Measurements from ENCODE around the gene RPS18. TPM values are rescaled to one million over a fixed set of nuclear protein-coding genes. Genes with fewer than 3 reads are reported as not detected.

Gene RPS18
- total RNA-seq, 1 donor from 2014 or later: 1,687 TPM

- DNase-seq: no peak
- intact Hi-C loops (cut with DNase I): loop anchor here (10.0 kb wide), 3 partner anchors 77 to 227 kb away; no protein-coding TSS in a partner anchor
Observed at GRCh38 chr6:33241968-33242367, 29.9 kb upstream of the RPS18 start.

GRCh38 chr6:33243476-33243875 is 28.4 kb upstream of the RPS18 start:
- DNase-seq (no peak), ATAC-seq (no peak)
- intact Hi-C loops (cut with DNase I): loop anchor here (10.0 kb wide), 3 partner anchors 79 to 229 kb away; no protein-coding TSS in a partner anchor
- no peaks in the 10 kb centered on the region for H3K36me3 ChIP-seq
- peaks cover 4% of the 10 kb centered on the region for H3K4me1 ChIP-seq
- no peaks in the 10 kb centered on the region for H3K9me3 ChIP-seq
- H3K27ac ChIP-seq: no peak overlapping the region
- H3K4me3 ChIP-seq: no peak overlapping the region
- no peak for TF ChIP-seq CTCF (IDR thresholded peaks at IDR 0.05)
- no peaks in the 10 kb centered on the region for H3K27me3 ChIP-seq

More at GRCh38 chr6:33241968-33242367, 29.9 kb upstream of the RPS18 start:
- no peak overlapping the region for H3K4me3 ChIP-seq
- H3K27ac ChIP-seq: no peak overlapping the region
- no peaks in the 10 kb centered on the region for H3K9me3 ChIP-seq
- no peak for TF ChIP-seq CTCF (IDR thresholded peaks at IDR 0.05)
- H3K27me3 ChIP-seq: no peaks in the 10 kb centered on the region
- H3K4me1 ChIP-seq: no peaks in the 10 kb centered on the region
- ATAC-seq: no peak
- no peaks in the 10 kb centered on the region for H3K36me3 ChIP-seq

GRCh38 chr6:33247977-33248642 is 23.8 kb upstream of the RPS18 start:
- Histone ChIP-seq H3K27ac (peak overlapping the region; percentile 81), H3K4me3 (peak overlapping the region; percentile 59), H3K9me3 (no peaks in the 10 kb centered on the region), H3K27me3 (no peaks in the 10 kb centered on the region), H3K36me3 (peaks cover 18% of the 10 kb centered on the region), H3K4me1 (peaks cover 21% of the 10 kb centered on the region)
- DNase-seq (peak; percentile 91), ATAC-seq (peak; percentile 85)
- intact Hi-C loops (cut with DNase I): loop anchor here (10.0 kb wide), 3 partner anchors 83 to 233 kb away; no protein-coding TSS in a partner anchor
- TF ChIP-seq CTCF (IDR thresholded peaks at IDR 0.05): peak; percentile 99

GRCh38 chr6:33248643-33248931 is 23.3 kb upstream of the RPS18 start:
- TF ChIP-seq CTCF (IDR thresholded peaks at IDR 0.05): no peak
- H3K27me3 ChIP-seq: no peaks in the 10 kb centered on the region
- intact Hi-C loops (cut with DNase I): loop anchor here (10.0 kb wide), 3 partner anchors 84 to 234 kb away; no protein-coding TSS in a partner anchor
- peak overlapping the region; percentile 81 for H3K27ac ChIP-seq
- H3K9me3 ChIP-seq: no peaks in the 10 kb centered on the region
- peak; percentile 69 for DNase-seq
- H3K4me1 ChIP-seq: peaks cover 21% of the 10 kb centered on the region
- H3K36me3 ChIP-seq: peaks cover 18% of the 10 kb centered on the region
- ATAC-seq: peak; percentile 1
- peak overlapping the region; percentile 59 for H3K4me3 ChIP-seq

- Histone ChIP-seq H3K27ac (peak overlapping the region; percentile 95), H3K4me1 (peaks cover 21% of the 10 kb centered on the region), H3K9me3 (no peaks in the 10 kb centered on the region), H3K4me3 (peak overlapping the region; percentile 59), H3K27me3 (no peaks in the 10 kb centered on the region), H3K36me3 (peaks cover 22% of the 10 kb centered on the region)
- DNase-seq (peak; percentile 98), ATAC-seq (peak; percentile 96)
- peak; percentile 39 for TF ChIP-seq CTCF (IDR thresholded peaks at IDR 0.05)
- intact Hi-C loops (cut with DNase I): loop anchor here (10.0 kb wide), 3 partner anchors 84 to 234 kb away; no protein-coding TSS in a partner anchor
Observed at GRCh38 chr6:33248932-33249731, 22.7 kb upstream of the RPS18 start.

Measured in upper lobe of right lung (tissue), 1 donor.